Ascending aorta (tissue), 2 donors: Measurements from ENCODE around the gene KY. TPM values are rescaled to one million over a fixed set of nuclear protein-coding genes. Genes with fewer than 3 reads are reported as not detected.

ENCODE experiments used
- DNase-seq, 2 donors: peaks; one replicate each; pipeline ENCODE4 v3.0.0-alpha.2; 2019; ENCODE audit warnings: low spot score in 2 of 2
- H3K27ac ChIP-seq, 2 donors: fragments of 200-600 bp; sonication (generic); one replicate each; pipeline ENCODE4 v1.5.1; 2016 to 2017; ENCODE audit warnings: mild to moderate bottlenecking in 1 of 2
- H3K27me3 ChIP-seq: fragments of 200-600 bp; sonication (generic); one replicate; pipeline ENCODE4 v1.5.1; 2017
- H3K36me3 ChIP-seq, 2 donors: fragments of 200-600 bp; sonication (generic); one replicate each; pipeline ENCODE4 v1.5.1; 2016
- H3K4me1 ChIP-seq, 2 donors: fragments of 200-600 bp; sonication (generic); one replicate each; pipeline ENCODE4 v1.5.1; 2016 to 2017; ENCODE audit warnings: mild to moderate bottlenecking in 1 of 2
- H3K4me3 ChIP-seq, 2 donors: fragments of 200-600 bp; sonication (generic); one replicate each; pipeline ENCODE4 v1.5.1; 2016 to 2017; ENCODE audit warnings: mild to moderate bottlenecking in 1 of 2
- H3K9me3 ChIP-seq, 2 donors: fragments of 200-600 bp; sonication (generic); one replicate each; pipeline ENCODE4 v1.5.1; 2016
- CTCF ChIP-seq, 3 experiments: fragments of 200-600 bp in 2 of 3; fragments of 450-650 bp in 1 of 3; sonication (generic) in 2 of 3; IDR thresholded peaks; one replicate each; pipeline ENCODE4 v1.5.1; 2016 to 2019; ENCODE audit warnings: antibody characterized with exemption in 3 of 3, mild to moderate bottlenecking in 1 of 3, moderate library complexity in 1 of 3
- intact Hi-C: fragments of 100-400 bp; cut with DNase I; formaldehyde crosslinking; loops from one replicate; pipeline ENCODE4 v1.15.1; 2023
- total RNA-seq: library from RNA; depleted of rRNA; stranded (reverse); fragments of >200 nt; gene quantifications from one replicate; pipeline ENCODE4 v1.1.0, GENCODE V29; 2016

The KY gene
- total RNA-seq, 1 donor from 2014 or later, result 0.43 TPM

GRCh38 chr3:134610432-134611385 is 40.1 kb downstream of the KY start:
- intact Hi-C loops, result no loop called here
- TF ChIP-seq CTCF (IDR thresholded peaks at IDR 0.05), result no peak
- no peaks in the 10 kb centered on the region for H3K36me3 ChIP-seq
- no peaks in the 10 kb centered on the region for H3K4me1 ChIP-seq
- no peaks in the 10 kb centered on the region for H3K9me3 ChIP-seq
- peak in 1 of 2 donors; percentile 47 for DNase-seq
- H3K4me3 ChIP-seq, result no peak overlapping the region
- no peaks in the 10 kb centered on the region for H3K27me3 ChIP-seq
- no peak overlapping the region for H3K27ac ChIP-seq

GRCh38 chr3:134609821-134610431 is 40.9 kb downstream of the KY start:
- TF ChIP-seq CTCF (IDR thresholded peaks at IDR 0.05), result no peak
- no peak overlapping the region for H3K27ac ChIP-seq
- H3K4me3 ChIP-seq, result no peak overlapping the region
- H3K9me3 ChIP-seq, result no peaks in the 10 kb centered on the region
- no peaks in the 10 kb centered on the region for H3K36me3 ChIP-seq
- H3K4me1 ChIP-seq, result no peaks in the 10 kb centered on the region
- intact Hi-C loops, result no loop called here
- H3K27me3 ChIP-seq, result no peaks in the 10 kb centered on the region
- peak in 1 of 2 donors; percentile 52 for DNase-seq

- Histone ChIP-seq H3K4me3 (no peak overlapping the region), H3K36me3 (no peaks in the 10 kb centered on the region), H3K9me3 (no peaks in the 10 kb centered on the region), H3K27ac (no peak overlapping the region), H3K4me1 (no peaks in the 10 kb centered on the region), H3K27me3 (no peaks in the 10 kb centered on the region)
- no peak for TF ChIP-seq CTCF (IDR thresholded peaks at IDR 0.05)
- DNase-seq, result peak in 1 of 2 donors; percentile 33
- intact Hi-C loops, result no loop called here
These were observed 41.9 kb downstream of the KY start for GRCh38 chr3:134608771-134609435.

- no peak for TF ChIP-seq CTCF (IDR thresholded peaks at IDR 0.05)
- intact Hi-C loops, result no loop called here
- H3K4me3 ChIP-seq, result no peak overlapping the region
- H3K4me1 ChIP-seq, result no peaks in the 10 kb centered on the region
- no peaks in the 10 kb centered on the region for H3K36me3 ChIP-seq
- H3K27ac ChIP-seq, result no peak overlapping the region
- peak in 1 of 2 donors; percentile 56 for DNase-seq
- H3K9me3 ChIP-seq, result no peaks in the 10 kb centered on the region
- no peaks in the 10 kb centered on the region for H3K27me3 ChIP-seq
These were observed 42.6 kb downstream of the KY start for GRCh38 chr3:134608023-134608770.
